OCI-LY3 (cell line): ENCODE data around the gene ARHGAP10.

ENCODE experiments used
- H2AFZ ChIP-seq: fragments of 200-600, 300-600 bp; shearing (Covaris generic); 2 replicates; pipeline ENCODE4 v1.6.0; 2014; ENCODE audit warnings: antibody characterized with exemption, low read depth, low read length
- H3K27ac ChIP-seq: fragments of 200-600, 300-600 bp; sonication (generic); 2 replicates; pipeline ENCODE4 v1.5.1; 2014; ENCODE audit warnings: mild to moderate bottlenecking, low read length, moderate library complexity, mixed read lengths
- H3K27me3 ChIP-seq: fragments of 200-600, 300-600 bp; sonication (generic); 2 replicates; pipeline ENCODE4 v1.6.1; 2014; ENCODE audit warnings: low read depth, low read length, mixed read lengths
- H3K36me3 ChIP-seq: fragments of 200-600, 300-600 bp; sonication (generic); replicated peaks from 2 replicates; pipeline ENCODE3; 2014; ENCODE audit warnings: low read depth, low read length, mixed read lengths
- H3K4me1 ChIP-seq: fragments of 300-600, 200-600 bp; sonication (generic); 2 replicates; pipeline ENCODE4 v1.6.1; 2014; ENCODE audit warnings: low read length, mixed read lengths
- H3K4me2 ChIP-seq: fragments of 200-600, 300-600 bp; sonication (generic); 2 replicates; pipeline ENCODE4 v1.6.1; 2014; ENCODE audit warnings: low read length, mixed read lengths
- H3K4me3 ChIP-seq: fragments of 300-600, 200-600 bp; sonication (generic); 2 replicates; pipeline ENCODE4 v1.5.1; 2014; ENCODE audit warnings: antibody characterized with exemption, mild to moderate bottlenecking, low read length, moderate library complexity
- H3K79me2 ChIP-seq: fragments of 300-600, 200-600 bp; shearing (Covaris generic); 2 replicates; pipeline ENCODE4 v1.6.1; 2014; ENCODE audit warnings: mild to moderate bottlenecking, low read length, mixed read lengths
- H3K9ac ChIP-seq: fragments of 300-600, 200-600 bp; shearing (Covaris generic); 2 replicates; pipeline ENCODE4 v1.6.0; 2014; ENCODE audit warnings: mild to moderate bottlenecking, low read length, moderate library complexity
- H3K9me3 ChIP-seq: fragments of 200-600, 300-600 bp; shearing (Covaris generic); 2 replicates; pipeline ENCODE4 v1.6.1; 2014; ENCODE audit warnings: low read length, mixed read lengths; ENCODE audit not compliant: insufficient read depth
- H4K20me1 ChIP-seq: fragments of 200-600, 300-600 bp; sonication (generic); 2 replicates; pipeline ENCODE4 v1.6.1; 2016; ENCODE audit warnings: low read length, mixed read lengths; ENCODE audit not compliant: insufficient read depth
- EZH2phosphoT487 ChIP-seq: fragments of 200-600 bp; shearing (Covaris generic); IDR thresholded peaks from 2 replicates; pipeline ENCODE4 v1.6.1; 2018; ENCODE audit warnings: antibody characterized with exemption, mixed run types, low read depth
- TF ChIP-seq, protein P1 (sequence below): fragments of 200-600, 300-600 bp; sonication (generic); IDR thresholded peaks from 2 replicates; pipeline ENCODE4 v1.5.1; 2014; ENCODE audit warnings: antibody characterized with exemption, low read length, low read depth

Gene ARHGAP10

DNA sequence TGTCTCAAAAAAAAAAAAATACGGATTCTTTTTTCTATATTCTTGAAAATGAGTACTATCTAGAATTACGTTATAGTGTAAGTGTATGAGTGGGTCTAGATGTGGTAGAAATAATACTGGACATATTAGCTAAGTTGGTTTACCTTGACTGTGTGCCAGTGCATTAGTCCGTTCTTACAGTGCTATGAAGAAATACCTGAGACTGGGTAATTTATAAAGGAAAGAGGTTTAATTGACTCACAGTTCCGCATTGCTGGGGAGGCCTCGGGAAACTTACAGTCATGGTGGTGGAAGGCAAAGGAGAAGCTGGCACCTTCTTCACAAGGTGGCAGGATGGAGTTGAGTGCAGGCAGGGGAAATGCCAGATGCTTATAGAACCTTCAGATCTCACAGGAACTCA is 92.4 kb downstream of the ARHGAP10 start:
- no peak overlapping the region for H3K9ac ChIP-seq
- H3K79me2 ChIP-seq = no peaks in the 10 kb centered on the region
- TF ChIP-seq EZH2phosphoT487 = no peak
- TF ChIP-seq, protein P1, sequence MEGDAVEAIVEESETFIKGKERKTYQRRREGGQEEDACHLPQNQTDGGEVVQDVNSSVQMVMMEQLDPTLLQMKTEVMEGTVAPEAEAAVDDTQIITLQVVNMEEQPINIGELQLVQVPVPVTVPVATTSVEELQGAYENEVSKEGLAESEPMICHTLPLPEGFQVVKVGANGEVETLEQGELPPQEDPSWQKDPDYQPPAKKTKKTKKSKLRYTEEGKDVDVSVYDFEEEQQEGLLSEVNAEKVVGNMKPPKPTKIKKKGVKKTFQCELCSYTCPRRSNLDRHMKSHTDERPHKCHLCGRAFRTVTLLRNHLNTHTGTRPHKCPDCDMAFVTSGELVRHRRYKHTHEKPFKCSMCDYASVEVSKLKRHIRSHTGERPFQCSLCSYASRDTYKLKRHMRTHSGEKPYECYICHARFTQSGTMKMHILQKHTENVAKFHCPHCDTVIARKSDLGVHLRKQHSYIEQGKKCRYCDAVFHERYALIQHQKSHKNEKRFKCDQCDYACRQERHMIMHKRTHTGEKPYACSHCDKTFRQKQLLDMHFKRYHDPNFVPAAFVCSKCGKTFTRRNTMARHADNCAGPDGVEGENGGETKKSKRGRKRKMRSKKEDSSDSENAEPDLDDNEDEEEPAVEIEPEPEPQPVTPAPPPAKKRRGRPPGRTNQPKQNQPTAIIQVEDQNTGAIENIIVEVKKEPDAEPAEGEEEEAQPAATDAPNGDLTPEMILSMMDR = no peak
- no peak overlapping the region for H2AFZ ChIP-seq
- H3K4me2 ChIP-seq = no peak overlapping the region
- no peaks in the 10 kb centered on the region for H3K36me3 ChIP-seq
- H4K20me1 ChIP-seq = no peaks in the 10 kb centered on the region; the same call in 1 of the 2 replicates
- H3K27ac ChIP-seq = no peak overlapping the region
- no peaks in the 10 kb centered on the region for H3K4me1 ChIP-seq
- no peak overlapping the region for H3K4me3 ChIP-seq
- no peaks in the 10 kb centered on the region for H3K27me3 ChIP-seq
- H3K9me3 ChIP-seq = no peaks in the 10 kb centered on the region

DNA sequence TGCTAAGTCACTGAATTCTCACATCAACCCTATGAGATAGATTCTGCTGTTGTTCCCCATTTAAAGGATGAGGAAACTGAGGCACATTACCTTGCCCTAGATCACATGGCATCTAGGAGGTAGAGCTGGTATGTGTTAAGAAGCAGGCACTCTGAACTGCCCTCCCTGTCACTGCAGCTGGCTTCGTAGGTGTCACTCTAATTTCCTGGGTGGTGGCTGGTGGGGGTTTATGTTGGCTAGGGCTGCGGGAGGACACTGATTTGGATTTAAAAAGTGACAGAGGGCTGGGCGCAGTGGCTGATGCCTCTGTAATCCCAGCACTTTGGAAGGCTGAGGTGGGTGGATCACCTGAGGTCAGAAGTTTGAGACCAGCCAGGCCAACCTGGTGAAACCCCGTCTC is 93.0 kb downstream of the ARHGAP10 start:
- H3K9me3 ChIP-seq = no peaks in the 10 kb centered on the region
- no peaks in the 10 kb centered on the region; the same call in 1 of the 2 replicates for H4K20me1 ChIP-seq
- no peaks in the 10 kb centered on the region for H3K79me2 ChIP-seq
- H3K4me3 ChIP-seq = no peak overlapping the region
- no peaks in the 10 kb centered on the region for H3K27me3 ChIP-seq
- H2AFZ ChIP-seq = no peak overlapping the region
- H3K4me2 ChIP-seq = no peak overlapping the region
- no peaks in the 10 kb centered on the region for H3K36me3 ChIP-seq
- H3K27ac ChIP-seq = no peak overlapping the region
- no peaks in the 10 kb centered on the region for H3K4me1 ChIP-seq
- H3K9ac ChIP-seq = no peak overlapping the region
- TF ChIP-seq, protein P1 = no peak
- TF ChIP-seq EZH2phosphoT487 = no peak

DNA sequence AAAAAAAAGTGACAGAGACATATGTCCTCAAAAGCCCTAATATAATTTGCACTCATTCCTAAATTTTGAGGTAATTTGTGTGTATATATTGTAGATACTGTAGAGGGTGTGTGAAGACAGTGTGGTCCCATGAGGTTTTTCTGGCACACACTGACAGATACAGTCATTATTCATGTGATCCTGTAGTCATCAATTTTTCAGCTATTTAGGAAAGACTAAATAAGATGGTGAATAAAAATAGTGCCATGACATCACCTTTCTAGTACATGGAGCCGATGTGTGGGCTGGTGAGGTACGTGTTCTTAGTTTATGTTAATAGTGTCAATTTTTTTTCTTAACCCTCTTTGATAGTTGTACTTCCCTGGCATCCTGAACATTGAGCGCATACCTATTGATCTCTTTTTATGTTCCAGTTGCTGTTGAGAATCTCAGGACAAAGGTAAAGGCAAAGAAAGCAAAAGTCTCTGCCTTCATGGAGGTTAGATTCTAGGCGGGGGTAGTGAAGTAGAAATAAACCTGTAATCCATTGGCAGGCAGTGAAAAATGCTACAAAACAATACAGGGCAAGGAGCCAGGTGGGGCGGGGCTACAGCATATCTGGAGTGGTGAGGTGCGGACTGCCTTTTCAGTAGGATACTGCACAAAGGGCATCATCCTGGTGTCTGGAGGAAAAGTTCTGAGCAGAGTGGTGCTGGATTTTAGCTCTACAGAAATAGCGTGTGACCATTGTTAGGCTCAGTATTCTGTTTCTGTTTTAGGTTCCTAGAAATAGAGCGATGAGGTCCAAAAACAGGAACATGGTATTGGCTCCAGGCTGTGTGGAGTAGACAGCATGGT is 93.8 kb downstream of the ARHGAP10 start:
- no peaks in the 10 kb centered on the region for H3K4me1 ChIP-seq
- no peaks in the 10 kb centered on the region for H3K79me2 ChIP-seq
- TF ChIP-seq EZH2phosphoT487 = no peak
- TF ChIP-seq, protein P1 = no peak
- H3K27me3 ChIP-seq = no peaks in the 10 kb centered on the region
- no peaks in the 10 kb centered on the region; the same call in 1 of the 2 replicates for H4K20me1 ChIP-seq
- no peak overlapping the region for H3K4me3 ChIP-seq
- no peak overlapping the region for H3K27ac ChIP-seq
- H2AFZ ChIP-seq = no peak overlapping the region
- H3K9me3 ChIP-seq = no peaks in the 10 kb centered on the region
- no peak overlapping the region for H3K4me2 ChIP-seq
- H3K36me3 ChIP-seq = no peaks in the 10 kb centered on the region
- no peak overlapping the region for H3K9ac ChIP-seq

DNA sequence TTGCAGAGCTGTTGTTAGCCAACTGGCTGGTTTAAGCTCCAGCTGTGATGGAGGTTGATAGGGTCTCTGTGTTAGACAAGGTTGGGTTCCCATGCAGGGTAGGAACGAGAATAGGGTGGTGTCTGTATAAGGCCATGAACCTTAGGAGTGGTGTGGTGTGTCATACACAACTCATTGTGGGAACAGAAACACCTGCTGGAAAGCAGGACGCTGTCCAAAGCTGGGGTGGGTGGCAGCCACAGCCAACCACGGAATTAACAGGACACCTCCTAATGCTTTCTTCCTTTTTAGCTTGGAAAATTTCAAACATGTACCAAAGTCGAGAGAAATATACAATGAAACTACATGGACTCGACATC is 94.4 kb downstream of the ARHGAP10 start:
- Histone ChIP-seq H2AFZ (no peak overlapping the region), H3K4me2 (no peak overlapping the region), H3K9ac (no peak overlapping the region), H3K9me3 (no peaks in the 10 kb centered on the region), H3K36me3 (no peaks in the 10 kb centered on the region), H3K4me1 (no peaks in the 10 kb centered on the region), H3K4me3 (no peak overlapping the region), H4K20me1 (no peaks in the 10 kb centered on the region; the same call in 1 of the 2 replicates), H3K79me2 (no peaks in the 10 kb centered on the region), H3K27me3 (no peaks in the 10 kb centered on the region), H3K27ac (no peak overlapping the region)
- no peak for TF ChIP-seq EZH2phosphoT487
